ENCODE results near the gene PPP4C.

The PPP4C gene

DNA sequence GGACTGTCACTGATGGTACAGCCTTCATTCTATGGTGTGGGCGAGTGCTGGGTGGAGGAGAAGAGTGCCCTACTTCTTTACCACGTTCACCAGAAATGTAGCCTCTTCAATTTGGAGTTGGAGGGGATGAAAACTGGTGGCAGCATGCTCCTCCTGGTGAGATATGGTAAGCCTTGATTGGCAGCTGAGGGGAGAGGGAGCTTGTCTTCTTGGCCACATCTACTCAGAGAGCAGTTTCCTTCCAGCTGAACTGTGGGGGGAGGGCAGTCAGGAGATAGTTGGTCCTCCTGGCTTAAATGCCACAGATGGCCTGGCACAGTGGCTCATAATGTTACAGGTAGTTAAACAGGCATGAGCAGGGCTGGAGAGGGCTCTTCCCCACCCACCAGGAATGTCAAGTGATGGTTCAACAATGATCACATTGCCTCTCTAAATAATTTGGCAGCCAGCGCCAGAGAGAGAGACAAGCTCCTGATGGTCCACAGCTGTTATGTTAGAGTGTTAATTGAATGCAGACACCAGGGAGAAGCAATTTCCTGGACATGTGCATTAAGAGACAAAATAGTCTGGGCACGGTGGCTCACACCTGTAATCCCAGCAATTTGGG is 56.2 kb downstream of the PPP4C start:
- DNase-seq = peak; percentile 82

DNA sequence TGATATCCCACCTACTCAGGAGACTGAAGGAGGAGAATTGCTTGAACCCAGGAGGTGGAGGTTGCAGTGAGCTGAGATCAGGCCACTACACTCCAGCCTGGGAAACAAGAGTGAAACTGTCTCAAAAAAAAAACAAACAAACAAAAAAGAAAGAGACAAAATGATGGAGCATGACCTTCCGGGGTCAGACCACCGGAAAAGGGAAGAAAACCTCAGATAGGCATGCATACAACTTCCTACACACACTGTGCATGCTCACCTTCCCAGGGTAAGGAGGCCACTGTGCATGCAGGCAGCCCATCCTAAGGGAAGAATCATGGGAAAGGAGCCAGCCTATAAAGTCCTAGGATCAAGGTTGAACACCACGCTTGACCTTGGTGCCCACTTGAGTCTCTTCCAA is 56.8 kb downstream of the PPP4C start:
- no peak for DNase-seq
